MM.1S (cell line): ENCODE data around the gene UNKL.

Experiments
- CTCF ChIP-seq: fragments of 300-600 bp; sonication (generic); IDR thresholded peaks from 2 replicates; pipeline ENCODE4 v1.5.1; 2016; ENCODE audit warnings: antibody characterized with exemption, low read length, mixed read lengths
- EZH2phosphoT487 ChIP-seq: fragments of 300-600 bp; sonication (generic); IDR thresholded peaks from 2 replicates; pipeline ENCODE4 v1.6.1; 2018; ENCODE audit warnings: antibody characterized with exemption, low read length

- TF ChIP-seq CTCF (no peak), EZH2phosphoT487 (no peak)
Measured at GRCh38 chr16:1401061-1401757, 13.3 kb downstream of the UNKL start.
